ENCODE results near the gene SELENOP.

Gene SELENOP

GRCh38 chr5:42840269-42840668 is 28.6 kb upstream of the SELENOP start:
- no peak for DNase-seq (ENCODE audit: low spot score)
- TF ChIP-seq CTCF (IDR thresholded peaks at IDR 0.05; ENCODE audit: extremely low read depth, missing control alignments): no peak

GRCh38 chr5:42839196-42839595 is 27.5 kb upstream of the SELENOP start:
- no peak for DNase-seq (ENCODE audit: low spot score)

GRCh38 chr5:42837601-42838000 is 25.9 kb upstream of the SELENOP start:
- no peak for DNase-seq (ENCODE audit: low spot score)
- no peak for TF ChIP-seq CTCF (IDR thresholded peaks at IDR 0.05; ENCODE audit: extremely low read depth, missing control alignments)

More at GRCh38 chr5:42839196-42839595, 27.5 kb upstream of the SELENOP start:
- no peak for TF ChIP-seq CTCF (IDR thresholded peaks at IDR 0.05; ENCODE audit: extremely low read depth, missing control alignments)

- DNase-seq (ENCODE audit: low spot score): no peak
- no peak for TF ChIP-seq CTCF (IDR thresholded peaks at IDR 0.05; ENCODE audit: extremely low read depth, missing control alignments)
These were observed 24.5 kb upstream of the SELENOP start for GRCh38 chr5:42836070-42836769.

- no peak for TF ChIP-seq CTCF (IDR thresholded peaks at IDR 0.05; ENCODE audit: extremely low read depth, missing control alignments)
- no peak for DNase-seq (ENCODE audit: low spot score)
These were observed 20.4 kb upstream of the SELENOP start for GRCh38 chr5:42832060-42832459.

- no peak for TF ChIP-seq CTCF (IDR thresholded peaks at IDR 0.05; ENCODE audit: extremely low read depth, missing control alignments)
- DNase-seq (ENCODE audit: low spot score): no peak
These were observed 19.2 kb upstream of the SELENOP start for GRCh38 chr5:42830924-42831323.

GRCh38 chr5:42828671-42829070 is 17.0 kb upstream of the SELENOP start:
- no peak for DNase-seq (ENCODE audit: low spot score)
- TF ChIP-seq CTCF (IDR thresholded peaks at IDR 0.05; ENCODE audit: extremely low read depth, missing control alignments): no peak

Data from GM20000 (cell line).